ENCODE results near the gene FIGNL1.

- TF ChIP-seq CTCF (IDR thresholded peaks at IDR 0.05; ENCODE audit: low read depth, low read length) (no peak), EZH2phosphoT487 (IDR thresholded peaks at IDR 0.05; ENCODE audit: low read depth) (no peak)
Observed at GRCh38 chr7:50474382-50475160, 24.4 kb upstream of the FIGNL1 start.
